Right cardiac atrium (tissue), 5 donors: ENCODE measurements around the gene NFASC. TPM values are rescaled to one million over a fixed set of nuclear protein-coding genes. Genes with fewer than 3 reads are reported as not detected.

ENCODE experiments used
- ATAC-seq, 2 donors: fragments of 200-7000 bp; cut with Tn5 transposase; one replicate each; pipeline versions ENCODE4 v1.8.0 to v1.9.1; 2020; ENCODE audit warnings: moderate library complexity in 2 of 2, mild to moderate bottlenecking in 1 of 2
- DNase-seq, 3 donors: peaks; one replicate each; pipeline ENCODE4 v3.0.0-alpha.2; 2020
- H3K27ac ChIP-seq: one replicate; pipeline ENCODE4 v1.5.1; 2013; ENCODE audit warnings: mild to moderate bottlenecking, low read length, control low read depth, moderate library complexity
- H3K27me3 ChIP-seq: one replicate; pipeline ENCODE4 v1.6.1; 2013; ENCODE audit not compliant: control insufficient read depth, insufficient read depth
- H3K4me1 ChIP-seq: one replicate; pipeline ENCODE4 v1.6.1; 2013; ENCODE audit warnings: low read length; ENCODE audit not compliant: control insufficient read depth, insufficient read depth
- H3K4me3 ChIP-seq: one replicate; pipeline ENCODE4 v1.5.1; 2013; ENCODE audit warnings: low read length, control low read depth
- H3K9me3 ChIP-seq: one replicate; pipeline ENCODE4 v1.6.1; 2013; ENCODE audit warnings: low read length; ENCODE audit not compliant: control insufficient read depth
- WGBS: extraction: QIAGEN DNeasy Blood & Tissue Kit; methylation state at CpG from one replicate; pipeline ENCODE4 v1.1.7; 2013; 5-methylcytosine and 5-hydroxymethylcytosine counted together
- intact Hi-C, 4 donors: fragments of 100-400 bp; cut with DNase I; formaldehyde crosslinking; loops; one replicate each; pipeline versions ENCODE4 v1.11.0 to v1.14.0; 2022 to 2023
- polyA plus RNA-seq: library from polyadenylated mRNA; stranded (reverse); fragments of 200-250 nt; gene quantifications from one replicate; pipeline ENCODE4 v1.2.3, GENCODE V29; 2013
- total RNA-seq, 4 donors: library from RNA; stranded (reverse); fragmentation: NEBNext Ultra II Directional; extraction: Animal tissue kit (Norgen Biotek cat#: 25700); gene quantifications; one replicate each; pipeline ENCODE4 v1.2.1, GENCODE V29; 2021
- donor health status: healthy with polysubstance abuse.
- donor health status: DM: no; HTN: yes; CAD: no.
- donor health status: DM: no; HTN: no; CAD: no.
- donor health status: DM: no; HTN: yes; CAD: no; lungs with severe emphysema.
- donor health status: DM: yes; HTN: yes; CAD: no.

The NFASC gene
- total and polyA plus RNA-seq, 5 donors: 44.2 to 94.2 (median 63.3) TPM

GRCh38 chr1:204959374-204959773, 88.7 kb downstream of the NFASC start:
- intact Hi-C loops: no loop called here
- H3K4me3 ChIP-seq: no peak overlapping the region
- no peaks in the 10 kb centered on the region for H3K27me3 ChIP-seq
- 18% methylated on average over 5 of the region's 5 CpGs for WGBS
- H3K27ac ChIP-seq: peak overlapping the region; percentile 63
- no peaks in the 10 kb centered on the region for H3K9me3 ChIP-seq
- H3K4me1 ChIP-seq: peaks cover 7% of the 10 kb centered on the region
- ATAC-seq: peak; percentile 87 to 90
- DNase-seq: peak; percentile 61 to 86 (median 82)

- peak; percentile 51 to 56 for ATAC-seq
- H3K27me3 ChIP-seq: no peaks in the 10 kb centered on the region
- WGBS: 65% methylated on average over 2 of the region's 2 CpGs
- no peak for DNase-seq
- H3K4me1 ChIP-seq: peaks cover 7% of the 10 kb centered on the region
- no peaks in the 10 kb centered on the region for H3K9me3 ChIP-seq
- no peak overlapping the region for H3K4me3 ChIP-seq
- peak overlapping the region; percentile 63 for H3K27ac ChIP-seq
- intact Hi-C loops: no loop called here
Observed at GRCh38 chr1:204959836-204960235, 89.2 kb downstream of the NFASC start.

- Histone ChIP-seq H3K27ac (peak overlapping the region; percentile 33), H3K4me3 (no peak overlapping the region), H3K4me1 (peaks cover 7% of the 10 kb centered on the region), H3K27me3 (no peaks in the 10 kb centered on the region), H3K9me3 (no peaks in the 10 kb centered on the region)
- 72% methylated on average over 8 of the region's 8 CpGs for WGBS
- intact Hi-C loops: no loop called here
- ATAC-seq (no peak), DNase-seq (no peak)
Observed at GRCh38 chr1:204960306-204961125, 89.9 kb downstream of the NFASC start.

GRCh38 chr1:204961765-204962419, 91.2 kb downstream of the NFASC start:
- Histone ChIP-seq H3K4me3 (no peak overlapping the region), H3K9me3 (no peaks in the 10 kb centered on the region), H3K27me3 (no peaks in the 10 kb centered on the region), H3K27ac (peak overlapping the region; percentile 22), H3K4me1 (peaks cover 7% of the 10 kb centered on the region)
- DNase-seq (peak in 1 of 3 donors; percentile 63), ATAC-seq (peak in 1 of 2 donors; percentile 24)
- 62% methylated on average over 8 of the region's 8 CpGs for WGBS
- intact Hi-C loops: no loop called here

DNA sequence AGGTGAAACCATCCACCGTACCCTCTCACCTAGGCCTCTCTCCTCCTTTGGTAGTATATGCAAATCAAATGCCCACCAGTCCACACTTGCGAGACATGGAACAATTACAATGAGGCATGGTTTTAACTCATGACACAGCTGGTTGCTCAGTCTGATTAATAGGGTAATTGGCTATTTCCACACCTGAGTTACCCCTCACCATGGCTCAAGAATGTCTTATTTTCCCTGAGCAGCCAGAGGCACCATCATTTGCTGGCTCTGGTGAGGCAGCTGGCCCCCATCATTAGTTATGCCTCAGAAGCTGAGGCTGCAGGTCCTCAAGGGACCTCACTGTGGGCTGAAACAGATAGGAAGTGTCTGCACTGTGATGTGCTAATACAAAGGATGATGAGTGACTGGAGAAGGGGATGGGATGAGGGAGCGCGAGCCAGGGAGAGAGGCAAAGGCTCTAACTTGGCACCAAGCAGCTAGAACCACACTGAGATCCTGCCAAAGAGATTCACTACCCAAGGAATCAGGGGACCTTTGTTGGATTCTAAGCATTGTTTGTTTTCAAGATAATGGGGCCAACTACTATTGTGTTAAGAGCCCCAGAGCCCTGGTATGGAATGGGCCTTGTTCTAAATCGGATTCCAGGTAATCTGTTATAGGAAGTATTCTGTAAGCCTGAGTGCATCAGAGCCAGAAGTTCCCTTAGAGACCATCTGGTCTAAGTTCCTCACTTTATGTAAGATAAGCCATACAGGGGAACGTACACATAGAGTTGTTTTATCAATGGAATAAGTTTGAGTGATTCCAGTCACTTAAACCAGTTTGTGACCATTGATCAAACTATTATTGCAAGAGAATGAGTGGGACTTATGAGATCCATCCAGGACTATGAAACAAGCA, 92.3 kb downstream of the NFASC start:
- intact Hi-C loops: no loop called here
- no peaks in the 10 kb centered on the region for H3K9me3 ChIP-seq
- peak in 2 of 3 donors; percentile 55 to 66 for DNase-seq
- no peak overlapping the region for H3K4me3 ChIP-seq
- H3K4me1 ChIP-seq: peaks cover 7% of the 10 kb centered on the region
- peak overlapping the region; percentile 23 for H3K27ac ChIP-seq
- WGBS: 67% methylated on average over 6 of the region's 6 CpGs
- peak; percentile 57 to 74 for ATAC-seq
- H3K27me3 ChIP-seq: no peaks in the 10 kb centered on the region

- Histone ChIP-seq H3K27ac (no peak overlapping the region), H3K9me3 (no peaks in the 10 kb centered on the region), H3K27me3 (no peaks in the 10 kb centered on the region), H3K4me3 (no peak overlapping the region), H3K4me1 (peaks cover 5% of the 10 kb centered on the region)
- intact Hi-C loops: no loop called here
- WGBS: 61% methylated on average over 6 of the region's 6 CpGs
- no peak for ATAC-seq
- no peak for DNase-seq
Observed at GRCh38 chr1:204967451-204967850, 96.8 kb downstream of the NFASC start.

- H3K4me3 ChIP-seq: no peak overlapping the region
- peaks cover under 1% of the 10 kb centered on the region for H3K4me1 ChIP-seq
- no peaks in the 10 kb centered on the region for H3K27me3 ChIP-seq
- intact Hi-C loops: no loop called here
- DNase-seq: no peak
- H3K9me3 ChIP-seq: no peaks in the 10 kb centered on the region
- no peak for ATAC-seq
- 95% methylated on average over 10 of the region's 10 CpGs for whole genome bisulfite sequencing
- no peak overlapping the region for H3K27ac ChIP-seq
Observed at GRCh38 chr1:204968135-204968534, 97.5 kb downstream of the NFASC start.

DNA sequence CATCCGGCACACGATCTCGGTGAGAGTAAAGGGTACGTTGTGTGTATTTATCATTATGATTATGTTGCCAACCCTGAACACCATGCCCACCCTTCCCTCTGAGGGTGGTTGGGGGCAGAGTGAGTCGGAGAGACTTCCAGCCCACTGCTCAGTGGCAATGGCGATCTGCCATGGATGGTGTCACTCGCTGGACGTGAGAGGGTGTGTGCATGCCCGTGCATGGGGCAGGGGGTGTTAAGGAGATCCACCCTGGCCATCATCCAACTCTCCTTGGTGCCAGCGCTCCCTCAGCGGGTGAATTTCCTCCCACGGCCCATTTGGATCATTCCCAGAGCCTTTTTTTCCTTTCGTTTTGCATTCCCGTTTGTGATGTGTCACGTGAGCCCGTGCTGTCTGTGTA, 98.3 kb downstream of the NFASC start:
- Histone ChIP-seq H3K27me3 (no peaks in the 10 kb centered on the region), H3K4me3 (no peak overlapping the region), H3K9me3 (no peaks in the 10 kb centered on the region), H3K27ac (no peak overlapping the region), H3K4me1 (no peaks in the 10 kb centered on the region)
- DNase-seq: peak; percentile 68 to 85 (median 82)
- intact Hi-C loops: no loop called here
- whole genome bisulfite sequencing: 61% methylated on average over 16 of the region's 16 CpGs
- peak; percentile 75 to 76 for ATAC-seq

DNA sequence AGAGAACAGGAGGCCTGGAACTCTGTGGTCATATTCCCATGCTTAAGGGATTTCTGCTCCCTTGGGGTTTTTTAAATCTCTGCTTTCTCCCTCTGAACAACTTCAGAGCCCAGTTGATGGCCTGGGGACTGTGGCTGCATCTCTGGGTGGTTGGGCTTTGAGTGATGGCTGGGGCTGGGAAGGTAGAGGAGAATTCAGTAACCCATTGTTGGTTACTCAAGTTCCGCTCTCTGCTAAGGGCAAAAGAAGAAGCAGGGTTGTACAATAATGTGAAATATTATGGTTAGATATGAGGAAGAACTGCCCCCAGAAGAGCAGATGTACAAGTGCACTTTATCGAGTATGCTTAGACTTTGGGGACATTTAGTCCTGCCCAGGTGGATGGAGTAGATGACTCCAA, 100.3 kb downstream of the NFASC start:
- Histone ChIP-seq H3K27me3 (no peaks in the 10 kb centered on the region), H3K9me3 (no peaks in the 10 kb centered on the region), H3K4me1 (no peaks in the 10 kb centered on the region), H3K4me3 (no peak overlapping the region), H3K27ac (no peak overlapping the region)
- intact Hi-C loops: no loop called here
- 85% methylated on average over 2 of the region's 2 CpGs for WGBS
- DNase-seq (no peak), ATAC-seq (no peak)

DNA sequence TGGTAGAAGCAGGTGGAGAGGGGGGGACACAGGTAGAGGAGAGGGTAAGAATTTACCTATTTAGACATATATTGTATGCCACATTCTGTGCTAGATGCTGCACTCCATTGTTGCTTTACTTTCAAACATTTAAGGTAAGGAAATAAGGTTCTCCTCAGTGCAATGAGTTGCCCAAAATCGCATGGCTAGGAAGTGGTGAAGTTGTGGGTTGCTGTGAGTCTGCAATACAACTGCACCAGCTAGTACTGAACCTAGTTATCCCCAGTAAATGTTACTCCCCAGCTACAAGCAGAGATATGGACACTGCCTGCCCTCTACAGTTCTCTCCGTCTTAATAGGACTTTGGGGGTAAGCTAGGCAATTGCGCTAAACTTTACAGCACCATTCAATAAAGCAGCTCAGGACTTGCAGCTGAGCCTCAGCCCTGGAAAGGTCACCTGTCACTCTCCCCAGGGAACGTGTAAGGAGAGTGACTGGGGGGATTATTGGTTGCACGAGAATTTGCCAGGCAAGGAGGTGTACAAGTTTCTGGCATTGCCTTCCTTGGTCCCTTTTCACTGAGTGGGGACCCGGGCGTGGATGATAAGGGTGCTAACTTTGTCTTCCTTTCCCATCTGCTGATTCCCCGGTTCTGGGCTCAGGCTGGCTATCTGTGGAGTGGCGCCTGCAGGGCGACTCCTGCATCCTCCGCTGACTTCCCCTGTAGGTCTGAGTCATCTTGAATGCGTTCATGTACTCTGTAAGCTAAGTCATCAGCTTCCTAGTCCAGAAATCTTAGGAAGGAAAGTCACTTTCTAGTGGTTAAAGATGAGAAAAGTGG, 101.1 kb downstream of the NFASC start:
- H3K27ac ChIP-seq: no peak overlapping the region
- no peak overlapping the region for H3K4me3 ChIP-seq
- H3K4me1 ChIP-seq: no peaks in the 10 kb centered on the region
- intact Hi-C loops: no loop called here
- WGBS: 36% methylated on average over 12 of the region's 12 CpGs
- H3K9me3 ChIP-seq: no peaks in the 10 kb centered on the region
- ATAC-seq (peak in 1 of 2 donors; percentile 78), DNase-seq (peak in 1 of 3 donors; percentile 31)
- H3K27me3 ChIP-seq: no peaks in the 10 kb centered on the region
